ENCODE data around the gene SMIM38. TPM values are rescaled to one million over a fixed set of nuclear protein-coding genes. Genes with fewer than 3 reads are reported as not detected.

SMIM38 gene
- total RNA-seq, 1 experiment from 2014 or later, result 0.09 TPM

GRCh38 chr11:69136471-69136870 is 19.3 kb upstream of the SMIM38 start:
- Histone ChIP-seq H2BK15ac (ENCODE audit: low read depth, low read length) (no peak overlapping the region), H3K79me2 (ENCODE audit: insufficient read depth, low read length) (no peaks in the 10 kb centered on the region), H3K27ac (ENCODE audit: insufficient read length, low read depth, low read length) (no peak overlapping the region), H3K9ac (ENCODE audit: extremely low read depth, insufficient read length, low read length) (no peak overlapping the region), H3K4ac (ENCODE audit: low read depth, low read length) (no peak overlapping the region), H2BK20ac (ENCODE audit: low read depth, low read length, poor library complexity, severe bottlenecking) (no peak overlapping the region), H4K91ac (ENCODE audit: insufficient read length, low read depth, low read length) (no peak overlapping the region), H2AK5ac (ENCODE audit: insufficient read length, low read length) (no peak overlapping the region), H2BK120ac (ENCODE audit: low read depth, low read length, poor library complexity, severe bottlenecking) (no peak overlapping the region), H3K9me3 (ENCODE audit: control insufficient read depth, low read depth, low read length) (peaks cover 10% of the 10 kb centered on the region), H2AFZ (ENCODE audit: low read length) (no peak overlapping the region), H3K23me2 (ENCODE audit: insufficient read length, low read depth, low read length, poor library complexity, severe bottlenecking) (no peaks in the 10 kb centered on the region), H4K5ac (ENCODE audit: insufficient read length, low read depth, low read length) (no peak overlapping the region), H2BK5ac (ENCODE audit: insufficient read length, low read length) (no peak overlapping the region), H3K23ac (ENCODE audit: insufficient read length, low read depth, low read length) (no peak overlapping the region), H4K8ac (replicated peaks; ENCODE audit: insufficient read length, low read depth, low read length) (no peak overlapping the region), H2BK12ac (ENCODE audit: insufficient read length, low read depth, low read length) (no peak overlapping the region), H3K4me2 (ENCODE audit: insufficient read depth, insufficient read length, low read length) (no peak overlapping the region), H3K14ac (ENCODE audit: insufficient read depth, low read length) (no peak overlapping the region; the same call in 1 of the 2 replicates), H4K20me1 (ENCODE audit: control insufficient read depth, insufficient read depth, insufficient read length) (no peaks in the 10 kb centered on the region), H3K18ac (ENCODE audit: insufficient read length, low read depth, low read length) (no peak overlapping the region), H3K27me3 (ENCODE audit: insufficient read depth, low read length) (no peaks in the 10 kb centered on the region), H3K56ac (ENCODE audit: insufficient read length, low read depth, low read length) (no peak overlapping the region), H3K4me1 (ENCODE audit: insufficient read depth, low read length) (no peaks in the 10 kb centered on the region; the same call in 1 of the 2 replicates), H3K79me1 (ENCODE audit: insufficient read depth, low read depth, low read length, poor library complexity, severe bottlenecking) (no peaks in the 10 kb centered on the region), H3T11ph (ENCODE audit: low read length) (no peak overlapping the region)
- Mint-ChIP-seq H3K4me3 (no peak overlapping the region), H3K4me1 (peaks cover 4 to 7% of the 10 kb centered on the region in 2 experiments; a peak in 3 of 4 replicates), H3K36me3 (ENCODE audit: insufficient read depth in 1 of 3, low read depth in 3 of 3) (peaks cover 7 to 19% (median 10%) of the 10 kb centered on the region in 3 experiments; a peak in 5 of 7 replicates), H3K9me3 (peaks cover 15 to 16% of the 10 kb centered on the region in 2 experiments), H3K27ac (no peak overlapping the region), H3K27me3 (ENCODE audit: low read depth) (peaks cover 8% of the 10 kb centered on the region)
- TF ChIP-seq, protein P1, sequence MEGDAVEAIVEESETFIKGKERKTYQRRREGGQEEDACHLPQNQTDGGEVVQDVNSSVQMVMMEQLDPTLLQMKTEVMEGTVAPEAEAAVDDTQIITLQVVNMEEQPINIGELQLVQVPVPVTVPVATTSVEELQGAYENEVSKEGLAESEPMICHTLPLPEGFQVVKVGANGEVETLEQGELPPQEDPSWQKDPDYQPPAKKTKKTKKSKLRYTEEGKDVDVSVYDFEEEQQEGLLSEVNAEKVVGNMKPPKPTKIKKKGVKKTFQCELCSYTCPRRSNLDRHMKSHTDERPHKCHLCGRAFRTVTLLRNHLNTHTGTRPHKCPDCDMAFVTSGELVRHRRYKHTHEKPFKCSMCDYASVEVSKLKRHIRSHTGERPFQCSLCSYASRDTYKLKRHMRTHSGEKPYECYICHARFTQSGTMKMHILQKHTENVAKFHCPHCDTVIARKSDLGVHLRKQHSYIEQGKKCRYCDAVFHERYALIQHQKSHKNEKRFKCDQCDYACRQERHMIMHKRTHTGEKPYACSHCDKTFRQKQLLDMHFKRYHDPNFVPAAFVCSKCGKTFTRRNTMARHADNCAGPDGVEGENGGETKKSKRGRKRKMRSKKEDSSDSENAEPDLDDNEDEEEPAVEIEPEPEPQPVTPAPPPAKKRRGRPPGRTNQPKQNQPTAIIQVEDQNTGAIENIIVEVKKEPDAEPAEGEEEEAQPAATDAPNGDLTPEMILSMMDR (conservative IDR thresholded peaks at IDR 0.05), result no peak
- WGBS (ENCODE audit: extremely low coverage, insufficient read length, low lambda C conversion rate), result no CpG with 5 or more reads among the region's 9 CpGs
- DNase-seq, result no peak

Measured in H9 (cell line).